ENCODE measurements around the gene ARHGAP6.

Gene ARHGAP6

GRCh38 chrX:11421805-11422524 lies 243.8 kb downstream of the ARHGAP6 start:
- DNase-seq, result no peak

- no peak for DNase-seq
Measured at GRCh38 chrX:11420851-11421250, 244.9 kb downstream of the ARHGAP6 start.

- no peak for DNase-seq
Measured at GRCh38 chrX:11419102-11419501, 246.6 kb downstream of the ARHGAP6 start.

- no peak for DNase-seq
Measured at GRCh38 chrX:11416600-11416999, 249.1 kb downstream of the ARHGAP6 start.

GRCh38 chrX:11414091-11414490 lies 251.6 kb downstream of the ARHGAP6 start:
- no peak for DNase-seq

- DNase-seq, result no peak
Measured at GRCh38 chrX:11412715-11413623, 252.8 kb downstream of the ARHGAP6 start.

GRCh38 chrX:11409957-11410356 lies 255.8 kb downstream of the ARHGAP6 start:
- no peak for DNase-seq

- DNase-seq, result no peak
Measured at GRCh38 chrX:11408783-11409182, 256.9 kb downstream of the ARHGAP6 start.

- no peak for DNase-seq
Measured at GRCh38 chrX:11408109-11408405, 257.7 kb downstream of the ARHGAP6 start.

GRCh38 chrX:11407331-11408108 lies 258.2 kb downstream of the ARHGAP6 start:
- no peak for DNase-seq

- no peak for DNase-seq
Measured at GRCh38 chrX:11406109-11406765, 259.5 kb downstream of the ARHGAP6 start.

- DNase-seq, result no peak
Measured at GRCh38 chrX:11403631-11404030, 262.1 kb downstream of the ARHGAP6 start.

- no peak for DNase-seq
Measured at GRCh38 chrX:11401966-11402365, 263.8 kb downstream of the ARHGAP6 start.

GRCh38 chrX:11399489-11400094 lies 266.1 kb downstream of the ARHGAP6 start:
- DNase-seq, result no peak

GRCh38 chrX:11398785-11399184 lies 266.9 kb downstream of the ARHGAP6 start:
- no peak for DNase-seq

- DNase-seq, result no peak
Measured at GRCh38 chrX:11398139-11398538, 267.6 kb downstream of the ARHGAP6 start.

GRCh38 chrX:11397680-11398079 lies 268.0 kb downstream of the ARHGAP6 start:
- no peak for DNase-seq

- no peak for DNase-seq
Measured at GRCh38 chrX:11395859-11396258, 269.9 kb downstream of the ARHGAP6 start.

- no peak for DNase-seq
Measured at GRCh38 chrX:11393949-11394654, 271.6 kb downstream of the ARHGAP6 start.

GRCh38 chrX:11386812-11387211 lies 278.9 kb downstream of the ARHGAP6 start:
- no peak for DNase-seq

GRCh38 chrX:11386001-11386523 lies 279.7 kb downstream of the ARHGAP6 start:
- no peak for DNase-seq

GRCh38 chrX:11382930-11383329 lies 282.8 kb downstream of the ARHGAP6 start:
- no peak for DNase-seq

Measured in activated CD4-positive, CD25-positive, alpha-beta regulatory T cell treated with anti-CD3 and anti-CD28 coated beads, Interleukin-2, amount 50 U/mL, for 72 hours (primary cell).